Stomach smooth muscle (tissue), 2 donors: ENCODE results near the gene PURA.
A peak's percentile ranks its signal among the peaks of the same experiment; 100 is the strongest.

Source experiments
- H3K27ac ChIP-seq: one replicate; pipeline ENCODE4 v1.7.0; 2013; ENCODE audit warnings: mild to moderate bottlenecking, low read length, inconsistent platforms
- H3K27me3 ChIP-seq, 2 donors: one replicate each; pipeline ENCODE4 v1.7.0; 2013; ENCODE audit warnings: low read length in 2 of 2; ENCODE audit not compliant: insufficient read depth in 2 of 2, control insufficient read depth in 1 of 2
- H3K36me3 ChIP-seq, 2 donors: one replicate each; pipeline ENCODE4 v1.7.0; 2013; ENCODE audit warnings: low read length in 2 of 2; ENCODE audit not compliant: control insufficient read depth in 2 of 2, insufficient read depth in 2 of 2
- H3K4me1 ChIP-seq: one replicate; pipeline ENCODE4 v1.7.0; 2013; ENCODE audit warnings: low read length; ENCODE audit not compliant: control insufficient read depth, insufficient read depth
- H3K4me3 ChIP-seq, 2 donors: one replicate each; pipeline ENCODE4 v1.7.0; 2013; ENCODE audit warnings: low read length in 2 of 2
- H3K9ac ChIP-seq, 2 donors: one replicate each; pipeline ENCODE4 v1.7.0; 2013; ENCODE audit warnings: low read length in 2 of 2, mild to moderate bottlenecking in 1 of 2
- H3K9me3 ChIP-seq, 2 donors: one replicate each; pipeline ENCODE4 v1.7.0; 2013; ENCODE audit warnings: low read length in 2 of 2; ENCODE audit not compliant: control insufficient read depth in 2 of 2
- donor health status: healthy.
- donor health status: Pancreatic carcinoma.

PURA gene

DNA sequence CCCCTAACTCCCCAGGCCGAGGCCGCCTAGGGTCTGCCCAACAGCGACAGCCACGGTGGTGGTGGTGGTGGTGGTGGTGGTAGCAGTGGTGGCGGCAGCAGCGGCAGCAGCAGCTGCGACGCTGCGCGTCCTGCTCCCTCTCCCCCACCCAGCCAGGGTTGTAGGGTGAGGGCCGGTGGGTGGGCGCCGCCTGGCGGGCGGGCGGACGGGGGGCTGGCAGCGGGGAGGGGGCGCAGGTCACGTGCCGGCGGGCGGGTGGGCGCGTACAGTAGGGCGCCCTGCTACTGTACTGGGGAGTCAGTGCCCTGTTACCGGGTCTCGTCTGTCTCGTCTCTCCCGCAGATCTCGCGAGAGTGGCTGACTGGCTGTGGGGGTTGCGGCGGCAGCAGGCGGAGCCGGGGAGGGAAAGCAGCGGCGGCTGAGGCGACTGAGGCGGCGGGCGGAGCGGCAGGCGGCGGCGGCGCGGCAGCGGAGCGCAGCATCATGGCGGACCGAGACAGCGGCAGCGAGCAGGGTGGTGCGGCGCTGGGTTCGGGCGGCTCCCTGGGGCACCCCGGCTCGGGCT lies at the start of gene PURA:
Gene PURA, plus strand, starts transcription at position 411 of the 565 bp plus-strand sequence. Its CDS starts 73 bp downstream, at position 484.
- peak within 1 kb of the TSS; percentile 82 for H3K27ac ChIP-seq
- H3K9me3 ChIP-seq = no peaks in the 10 kb centered on the region
- H3K4me1 ChIP-seq = peaks cover 30% of the 10 kb centered on the region
- H3K27me3 ChIP-seq = no peaks in the 10 kb centered on the region
- peak within 1 kb of the TSS; percentile 87 to 94 for H3K4me3 ChIP-seq
- no peaks in the 10 kb centered on the region for H3K36me3 ChIP-seq
- peak within 1 kb of the TSS; percentile 82 to 83 for H3K9ac ChIP-seq

DNA sequence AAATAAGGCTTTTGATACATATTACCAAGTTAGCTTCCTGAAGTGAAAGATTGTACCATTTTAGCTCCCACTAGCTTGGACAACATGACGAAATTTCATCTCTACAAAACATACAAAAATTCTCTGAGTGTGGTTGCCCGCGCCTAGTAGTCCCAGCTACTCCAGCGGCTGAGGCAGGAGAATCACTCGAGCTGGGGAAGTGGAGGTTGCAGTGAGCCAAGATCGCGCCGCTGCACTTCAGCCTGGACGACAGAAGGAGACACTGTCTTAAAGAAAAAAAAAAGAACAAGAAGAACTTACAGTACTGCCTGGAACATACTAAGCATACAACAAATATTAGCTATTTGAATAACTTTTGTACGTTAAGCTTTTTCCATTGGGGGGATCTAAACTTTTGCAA lies 41.1 kb upstream of the PURA start:
- Histone ChIP-seq H3K4me3 (no peak overlapping the region), H3K27me3 (no peaks in the 10 kb centered on the region), H3K4me1 (no peaks in the 10 kb centered on the region), H3K9ac (no peak overlapping the region), H3K36me3 (no peaks in the 10 kb centered on the region), H3K9me3 (no peaks in the 10 kb centered on the region), H3K27ac (no peak overlapping the region)

DNA sequence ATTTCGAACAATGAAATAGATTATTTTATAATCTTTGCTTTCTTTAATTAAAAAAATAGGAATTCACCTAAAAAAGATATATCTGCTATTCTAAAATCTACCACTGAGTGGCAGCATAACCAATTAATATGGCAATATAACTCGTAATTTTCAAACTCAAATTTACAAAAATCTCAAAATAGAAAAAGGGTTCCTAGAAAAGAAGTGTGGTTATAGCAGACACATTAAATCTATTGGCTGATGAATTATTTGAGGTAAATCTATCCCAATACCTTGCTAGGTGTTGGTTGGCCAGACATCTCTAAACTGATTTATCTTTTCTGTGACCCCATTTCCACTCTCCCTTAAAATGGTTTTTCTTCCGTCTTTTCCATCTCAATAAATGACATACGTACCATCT lies 40.6 kb upstream of the PURA start:
- Histone ChIP-seq H3K4me1 (no peaks in the 10 kb centered on the region), H3K4me3 (no peak overlapping the region), H3K9me3 (no peaks in the 10 kb centered on the region), H3K36me3 (no peaks in the 10 kb centered on the region), H3K27ac (no peak overlapping the region), H3K9ac (no peak overlapping the region), H3K27me3 (no peaks in the 10 kb centered on the region)

DNA sequence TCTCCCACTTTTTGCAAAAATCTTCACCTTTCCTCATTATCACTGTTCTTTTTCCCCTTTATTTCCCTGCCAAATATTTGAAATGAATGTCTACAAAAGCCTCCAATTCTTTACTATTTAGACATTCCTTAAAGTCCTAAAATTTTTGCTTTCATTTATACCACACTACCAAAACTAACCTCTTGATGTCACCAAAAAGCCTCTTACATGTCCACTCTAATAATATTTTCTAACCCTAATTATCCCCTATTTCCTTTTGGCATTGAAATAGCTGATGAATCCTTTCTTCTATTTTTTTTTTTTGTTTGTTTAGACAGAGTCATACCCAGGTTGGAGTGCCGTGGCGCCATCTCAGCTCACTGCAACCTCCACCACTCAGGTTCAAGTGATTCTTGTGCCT lies 38.5 kb upstream of the PURA start:
- Histone ChIP-seq H3K36me3 (no peaks in the 10 kb centered on the region), H3K9me3 (no peaks in the 10 kb centered on the region), H3K4me3 (no peak overlapping the region), H3K27me3 (no peaks in the 10 kb centered on the region), H3K27ac (no peak overlapping the region), H3K4me1 (no peaks in the 10 kb centered on the region), H3K9ac (no peak overlapping the region)

DNA sequence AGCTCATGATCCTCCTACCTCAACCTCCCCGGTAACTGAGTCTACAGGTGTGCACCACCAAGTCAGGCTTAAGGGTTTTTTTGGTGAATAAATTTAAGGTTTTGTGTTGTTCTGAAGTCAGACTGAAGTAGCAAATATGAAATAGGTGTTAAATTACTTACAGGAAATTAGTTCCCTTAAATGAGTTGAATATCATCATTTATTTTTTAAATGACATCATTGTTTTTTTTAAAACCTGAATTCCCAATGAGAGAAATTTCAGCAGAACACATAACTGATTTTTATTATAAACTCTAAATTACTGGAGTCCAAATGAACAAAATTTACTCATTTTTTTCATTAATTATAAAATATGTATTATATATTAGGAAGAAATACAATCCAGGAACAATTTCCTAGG lies 37.8 kb upstream of the PURA start:
- Histone ChIP-seq H3K4me1 (no peaks in the 10 kb centered on the region), H3K27ac (no peak overlapping the region), H3K27me3 (no peaks in the 10 kb centered on the region), H3K9me3 (no peaks in the 10 kb centered on the region), H3K4me3 (no peak overlapping the region), H3K9ac (no peak overlapping the region), H3K36me3 (no peaks in the 10 kb centered on the region)

DNA sequence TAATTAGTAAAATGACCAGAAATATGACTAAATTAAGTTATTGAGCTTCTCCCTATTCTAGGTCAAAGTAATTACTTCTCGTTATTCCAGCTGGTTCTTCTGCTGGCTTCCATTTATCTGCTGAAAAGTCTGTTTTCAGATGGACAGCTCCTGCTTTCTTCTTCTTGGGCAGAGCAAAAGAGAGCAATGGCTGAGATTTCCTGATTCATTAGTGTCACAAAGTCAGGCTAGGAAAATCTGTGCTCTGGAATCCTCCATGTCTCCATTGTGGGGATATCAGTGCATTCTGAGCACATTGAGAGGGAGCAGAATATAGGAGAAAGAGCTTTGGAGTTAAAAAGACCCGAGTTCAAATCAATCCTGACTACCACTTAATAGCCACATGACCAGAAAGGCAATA lies 37.1 kb upstream of the PURA start:
- H3K27ac ChIP-seq = no peak overlapping the region
- no peaks in the 10 kb centered on the region for H3K9me3 ChIP-seq
- no peaks in the 10 kb centered on the region for H3K4me1 ChIP-seq
- no peaks in the 10 kb centered on the region for H3K27me3 ChIP-seq
- no peak overlapping the region for H3K9ac ChIP-seq
- H3K36me3 ChIP-seq = no peaks in the 10 kb centered on the region
- no peak overlapping the region for H3K4me3 ChIP-seq

DNA sequence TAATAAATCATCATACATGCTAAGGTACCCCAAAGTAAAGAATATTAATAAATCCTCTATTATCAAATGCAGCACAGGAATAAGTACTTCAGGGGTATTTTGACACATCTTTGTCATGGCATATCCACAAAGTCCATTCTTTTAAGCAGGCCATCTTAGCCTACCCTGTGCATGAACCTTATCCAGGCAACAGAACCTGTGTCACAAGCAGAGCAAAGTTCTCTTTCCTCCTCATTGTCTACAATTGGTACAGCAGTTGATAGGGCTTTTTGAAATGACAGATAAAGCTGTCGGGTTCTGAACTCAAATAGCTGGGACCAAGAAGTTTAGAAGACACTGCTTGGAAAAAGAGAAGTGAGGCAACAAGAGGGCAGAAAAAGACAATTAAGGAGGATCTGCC lies 30.8 kb upstream of the PURA start:
- Histone ChIP-seq H3K4me3 (no peak overlapping the region), H3K27me3 (no peaks in the 10 kb centered on the region), H3K4me1 (no peaks in the 10 kb centered on the region), H3K27ac (no peak overlapping the region), H3K9ac (no peak overlapping the region), H3K9me3 (no peaks in the 10 kb centered on the region), H3K36me3 (no peaks in the 10 kb centered on the region)

DNA sequence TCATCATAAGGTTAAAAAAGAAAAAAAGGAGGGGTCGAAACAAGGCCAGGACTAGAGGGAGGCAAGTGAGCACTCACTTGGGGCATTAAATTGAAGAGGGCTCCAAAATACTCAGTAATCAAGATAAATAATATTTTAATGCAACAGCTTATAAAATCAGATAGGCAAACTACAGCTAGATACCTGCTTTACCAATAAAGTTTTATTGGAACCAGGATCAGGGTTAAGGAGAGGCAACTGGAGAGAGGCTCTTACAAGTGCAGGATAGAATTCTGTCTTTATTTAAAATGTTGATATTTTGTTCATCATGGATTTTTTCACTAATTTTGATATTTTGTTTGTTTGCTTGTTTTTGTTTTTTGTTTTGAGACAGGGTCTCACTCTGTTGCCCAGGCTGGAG lies 30.3 kb upstream of the PURA start:
- no peaks in the 10 kb centered on the region for H3K36me3 ChIP-seq

DNA sequence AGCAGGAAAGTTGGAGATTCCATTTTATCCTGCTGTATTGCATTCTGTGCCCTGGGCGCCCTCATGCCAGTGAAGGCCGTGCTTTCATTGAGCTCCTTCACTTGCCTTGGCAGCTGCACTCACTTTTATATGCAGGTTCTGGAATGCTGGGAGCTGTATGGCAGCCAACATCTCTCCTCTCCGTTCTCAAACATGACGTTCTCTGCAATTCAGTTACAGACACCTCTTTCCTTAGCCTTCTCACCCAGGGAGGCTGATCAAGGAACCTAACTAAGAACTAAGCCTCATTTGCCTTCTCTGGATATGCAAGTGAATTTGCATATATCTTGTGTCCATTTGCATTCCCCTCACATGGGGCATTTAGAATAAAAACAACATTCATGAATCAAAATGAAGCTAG lies 29.4 kb upstream of the PURA start:
- Histone ChIP-seq H3K27ac (no peak overlapping the region), H3K27me3 (no peaks in the 10 kb centered on the region), H3K4me3 (no peak overlapping the region), H3K9me3 (peaks cover 0 to 2% of the 10 kb centered on the region in 2 donors), H3K36me3 (no peaks in the 10 kb centered on the region), H3K4me1 (no peaks in the 10 kb centered on the region), H3K9ac (no peak overlapping the region)

More for the DNA sequence above, 30.3 kb upstream of the PURA start:
- H3K27me3 ChIP-seq = no peaks in the 10 kb centered on the region
- H3K4me1 ChIP-seq = no peaks in the 10 kb centered on the region
- no peak overlapping the region for H3K4me3 ChIP-seq
- H3K9me3 ChIP-seq = no peaks in the 10 kb centered on the region
- no peak overlapping the region for H3K9ac ChIP-seq
- no peak overlapping the region for H3K27ac ChIP-seq

DNA sequence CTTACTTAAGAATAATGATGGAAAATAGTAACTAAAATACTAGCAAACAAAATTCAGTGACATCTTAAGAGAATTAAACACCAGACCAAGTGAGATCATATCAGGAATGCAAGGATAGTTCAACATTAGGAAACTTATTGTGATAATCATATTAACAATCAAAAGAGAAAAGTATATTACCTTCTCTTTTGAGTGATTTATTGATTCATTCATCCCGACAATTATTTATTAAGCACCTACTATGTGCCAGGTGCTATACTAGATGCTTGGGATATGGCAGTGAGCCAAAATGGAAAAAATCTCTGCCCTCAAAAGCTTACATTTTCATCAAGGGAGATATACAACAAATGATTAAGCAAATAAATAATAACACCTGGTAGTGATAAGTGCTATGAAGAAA lies 23.7 kb upstream of the PURA start:
- no peaks in the 10 kb centered on the region for H3K4me1 ChIP-seq
- H3K27ac ChIP-seq = no peak overlapping the region
- no peak overlapping the region for H3K4me3 ChIP-seq
- no peak overlapping the region for H3K9ac ChIP-seq
- H3K36me3 ChIP-seq = no peaks in the 10 kb centered on the region
- no peaks in the 10 kb centered on the region for H3K27me3 ChIP-seq
- H3K9me3 ChIP-seq = peaks cover 7 to 8% of the 10 kb centered on the region in 2 donors

DNA sequence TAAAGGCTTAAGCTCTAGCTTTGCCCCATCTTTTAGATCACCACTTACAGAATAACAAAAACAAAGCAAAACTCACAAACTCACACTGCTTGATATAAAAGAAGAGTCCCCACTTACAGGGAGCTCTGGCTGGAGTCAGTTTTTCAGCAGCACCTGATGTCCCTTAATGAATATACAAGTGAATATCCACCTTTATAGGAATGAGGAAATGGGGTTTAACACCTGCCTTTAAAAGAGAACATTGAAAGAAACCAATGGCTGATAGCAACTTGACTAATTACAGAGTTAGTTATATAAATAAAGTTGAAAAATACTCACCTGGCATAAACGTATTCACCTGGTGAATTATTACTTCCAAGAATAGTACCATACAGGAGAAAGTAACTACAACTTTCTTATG lies 20.7 kb upstream of the PURA start:
- no peaks in the 10 kb centered on the region for H3K36me3 ChIP-seq
- H3K4me3 ChIP-seq = no peak overlapping the region
- H3K9ac ChIP-seq = no peak overlapping the region
- no peaks in the 10 kb centered on the region for H3K4me1 ChIP-seq
- no peaks in the 10 kb centered on the region for H3K27me3 ChIP-seq
- H3K27ac ChIP-seq = no peak overlapping the region
- peaks cover 7 to 8% of the 10 kb centered on the region in 2 donors for H3K9me3 ChIP-seq
